GM21786 (cell line): ENCODE data around the gene COX7B2.

Source experiments
- ATAC-seq: cut with Tn5 transposase; IDR thresholded peaks from one replicate; pipeline ENCODE4 v1.9.1; 2021; ENCODE audit not compliant: unreplicated experiment

COX7B2 gene

GRCh38 chr4:46909078-46909477 lies at the start of gene COX7B2:
TSS of gene COX7B2 (minus strand) at chr4:46909245. CDS start at chr4:46735192, 174,053 bp downstream.
- no peak for ATAC-seq

- no peak for ATAC-seq
These were observed 47.4 kb upstream of the COX7B2 start for GRCh38 chr4:46956451-46956850.

- no peak for ATAC-seq
These were observed 46.6 kb upstream of the COX7B2 start for GRCh38 chr4:46955601-46956000.

GRCh38 chr4:46954643-46955042 lies 45.6 kb upstream of the COX7B2 start:
- ATAC-seq = no peak

GRCh38 chr4:46953564-46953963 lies 44.5 kb upstream of the COX7B2 start:
- no peak for ATAC-seq

GRCh38 chr4:46952451-46952850 lies 43.4 kb upstream of the COX7B2 start:
- no peak for ATAC-seq

GRCh38 chr4:46950826-46951225 lies 41.8 kb upstream of the COX7B2 start:
- no peak for ATAC-seq

GRCh38 chr4:46949822-46950221 lies 40.8 kb upstream of the COX7B2 start:
- no peak for ATAC-seq

GRCh38 chr4:46947541-46947940 lies 38.5 kb upstream of the COX7B2 start:
- no peak for ATAC-seq

GRCh38 chr4:46946919-46947536 lies 38.0 kb upstream of the COX7B2 start:
- no peak for ATAC-seq

- no peak for ATAC-seq
These were observed 36.0 kb upstream of the COX7B2 start for GRCh38 chr4:46945062-46945461.

- no peak for ATAC-seq
These were observed 35.3 kb upstream of the COX7B2 start for GRCh38 chr4:46944345-46944744.

- ATAC-seq = no peak
These were observed 28.4 kb upstream of the COX7B2 start for GRCh38 chr4:46937493-46937892.

- ATAC-seq = no peak
These were observed 25.7 kb upstream of the COX7B2 start for GRCh38 chr4:46934726-46935125.

- no peak for ATAC-seq
These were observed 24.6 kb upstream of the COX7B2 start for GRCh38 chr4:46933686-46934085.

GRCh38 chr4:46931981-46932380 lies 22.9 kb upstream of the COX7B2 start:
- ATAC-seq = peak; percentile 71

- no peak for ATAC-seq
These were observed 21.8 kb upstream of the COX7B2 start for GRCh38 chr4:46930891-46931290.

- no peak for ATAC-seq
These were observed 18.2 kb upstream of the COX7B2 start for GRCh38 chr4:46927201-46927600.

- no peak for ATAC-seq
These were observed 15.9 kb upstream of the COX7B2 start for GRCh38 chr4:46924789-46925529.

GRCh38 chr4:46922205-46922604 lies 13.2 kb upstream of the COX7B2 start:
- no peak for ATAC-seq

- ATAC-seq = no peak
These were observed 897 bp downstream of the COX7B2 start for GRCh38 chr4:46908148-46908547.

GRCh38 chr4:46900082-46900481 lies 9.0 kb downstream of the COX7B2 start:
- no peak for ATAC-seq

- ATAC-seq = no peak
These were observed 14.2 kb downstream of the COX7B2 start for GRCh38 chr4:46894826-46895225.
